ENCODE measurements around the gene NFASC. TPM values are rescaled to one million over a fixed set of nuclear protein-coding genes. Genes with fewer than 3 reads are reported as not detected.

NFASC gene
- total and polyA plus RNA-seq, 8 donors: 1.1 to 54.2 (median 13.3) TPM

GRCh38 chr1:204925701-204926100, 55.0 kb downstream of the NFASC start:
- no peak for TF ChIP-seq POLR2A (IDR thresholded peaks at IDR 0.05)
- no peak for TF ChIP-seq CTCF (IDR thresholded peaks at IDR 0.05)
- no peak for TF ChIP-seq POLR2AphosphoS5 (IDR thresholded peaks at IDR 0.05)
- no peak for TF ChIP-seq EP300 (IDR thresholded peaks at IDR 0.05)
- H3K9me3 ChIP-seq: no peaks in the 10 kb centered on the region
- no peak overlapping the region for H3K27ac ChIP-seq
- 55 to 100% (median 59%) methylated on average over 1 of the region's 1 CpG for WGBS, 5 donors
- H3K4me3 ChIP-seq: no peak overlapping the region
- peaks cover 0 to 15% (median 4%) of the 10 kb centered on the region in 4 donors for H3K4me1 ChIP-seq
- DNase-seq: no peak
- intact Hi-C loops (cut with DNase I; ENCODE audit: low total_unique reads): no loop called here
- no peaks in the 10 kb centered on the region for H3K36me3 ChIP-seq
- peaks cover 0 to 24% (median 0%) of the 10 kb centered on the region in 3 donors for H3K27me3 ChIP-seq

- H3K9me3 ChIP-seq: no peaks in the 10 kb centered on the region
- no peak overlapping the region for H3K27ac ChIP-seq
- no peak for TF ChIP-seq POLR2AphosphoS5 (IDR thresholded peaks at IDR 0.05)
- TF ChIP-seq EP300 (IDR thresholded peaks at IDR 0.05): no peak
- H3K4me1 ChIP-seq: peaks cover 0 to 12% (median 0%) of the 10 kb centered on the region in 4 donors
- 49 to 55% (median 53%) methylated on average over 11 of the region's 11 CpGs for WGBS, 5 donors
- intact Hi-C loops (cut with DNase I; ENCODE audit: low total_unique reads): no loop called here
- no peak for DNase-seq
- H3K27me3 ChIP-seq: peaks cover 0 to 21% (median 0%) of the 10 kb centered on the region in 3 donors
- no peak overlapping the region for H3K4me3 ChIP-seq
- H3K36me3 ChIP-seq: no peaks in the 10 kb centered on the region
These were observed 57.3 kb downstream of the NFASC start for GRCh38 chr1:204927673-204928641.

- no peak for DNase-seq
- TF ChIP-seq EP300 (IDR thresholded peaks at IDR 0.05) (no peak), POLR2A (IDR thresholded peaks at IDR 0.05) (no peak), CTCF (IDR thresholded peaks at IDR 0.05) (no peak), POLR2AphosphoS5 (IDR thresholded peaks at IDR 0.05) (no peak)
- intact Hi-C loops (cut with DNase I; ENCODE audit: low total_unique reads): no loop called here
- Histone ChIP-seq H3K4me1 (peaks cover 0 to 8% (median 0%) of the 10 kb centered on the region in 4 donors), H3K27me3 (peaks cover 0 to 18% (median 0%) of the 10 kb centered on the region in 3 donors), H3K9me3 (no peaks in the 10 kb centered on the region), H3K27ac (no peak overlapping the region), H3K4me3 (no peak overlapping the region), H3K36me3 (no peaks in the 10 kb centered on the region)
- 71 to 74% (median 72%) methylated on average over 8 of the region's 8 CpGs for WGBS, 5 donors
These were observed 58.2 kb downstream of the NFASC start for GRCh38 chr1:204928671-204929486.

- intact Hi-C loops (cut with DNase I; ENCODE audit: low total_unique reads): no loop called here
- WGBS, 5 donors: 66 to 78% (median 74%) methylated on average over 6 of the region's 6 CpGs
- H3K4me3 ChIP-seq: no peak overlapping the region
- H3K4me1 ChIP-seq: peaks cover 0 to 2% (median 0%) of the 10 kb centered on the region in 4 donors
- no peak overlapping the region for H3K27ac ChIP-seq
- no peak for DNase-seq
- peaks cover 0 to 18% (median 0%) of the 10 kb centered on the region in 3 donors for H3K27me3 ChIP-seq
- no peak for TF ChIP-seq CTCF (IDR thresholded peaks at IDR 0.05)
- TF ChIP-seq POLR2A (IDR thresholded peaks at IDR 0.05): no peak
- no peak for TF ChIP-seq EP300 (IDR thresholded peaks at IDR 0.05)
- TF ChIP-seq POLR2AphosphoS5 (IDR thresholded peaks at IDR 0.05): no peak
- H3K9me3 ChIP-seq: no peaks in the 10 kb centered on the region
- H3K36me3 ChIP-seq: no peaks in the 10 kb centered on the region
These were observed 59.0 kb downstream of the NFASC start for GRCh38 chr1:204929487-204930154.
